HG03558 (cell line): Measurements from ENCODE around the gene SCARB1.
"Not testable (repeated sequence)": the region's sequence is repeated elsewhere in the genome, so short reads cannot be mapped to it uniquely, and the experiment has no call there.

Experiments used
- ATAC-seq: cut with Tn5 transposase; IDR thresholded peaks from one replicate; pipeline ENCODE4 v1.9.1; 2021; ENCODE audit warnings: moderate number of reproducible peaks; ENCODE audit not compliant: unreplicated experiment; ENCODE audit errors: extremely low read depth

SCARB1 gene

DNA sequence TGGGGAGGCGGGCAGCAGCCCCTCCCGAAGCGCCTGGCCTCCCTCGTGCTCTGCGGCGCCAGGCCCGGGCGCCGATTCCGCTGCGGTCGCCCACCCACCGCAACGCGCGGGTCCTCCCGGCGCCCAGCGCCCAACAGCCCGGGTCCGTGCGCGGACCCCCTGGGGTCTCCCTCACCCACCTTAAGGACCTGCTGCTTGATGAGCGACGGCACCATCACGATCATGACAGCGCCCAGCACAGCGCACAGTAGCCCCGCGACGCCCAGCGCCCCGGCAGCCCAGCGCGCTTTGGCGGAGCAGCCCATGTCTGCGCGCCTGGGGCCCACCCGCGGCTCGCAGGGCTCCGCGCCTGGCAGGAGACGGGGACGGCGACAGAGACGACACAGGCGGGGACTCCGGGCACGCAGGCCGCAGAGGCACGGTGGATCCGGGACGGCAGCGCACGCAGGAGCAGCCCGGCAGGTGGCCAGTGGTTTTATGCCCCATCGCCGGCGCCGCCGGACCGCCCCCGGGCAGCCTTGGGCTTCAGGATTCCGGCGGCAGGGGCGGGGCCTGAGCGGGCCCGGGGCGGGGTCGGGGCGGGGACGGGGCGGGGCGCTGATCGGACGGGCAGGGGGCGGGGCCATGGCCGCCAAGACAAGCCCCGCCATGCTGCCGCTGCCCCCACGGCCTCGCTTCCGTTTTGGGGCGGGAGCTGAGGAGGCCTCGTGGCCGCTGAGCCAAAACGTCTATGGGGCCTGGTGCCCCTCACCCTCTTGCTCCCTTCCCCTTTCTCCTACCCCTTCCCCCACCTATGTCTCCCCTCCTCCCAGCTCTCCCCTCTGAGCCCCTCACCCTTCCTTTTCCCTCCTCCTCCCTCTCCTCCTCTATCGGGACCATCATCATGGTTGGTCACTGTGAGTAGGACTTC, at the start of gene SCARB1:
Gene SCARB1, minus strand, starts transcription at position 449 of the 910 bp plus-strand sequence. Its CDS starts 144 bp downstream, at position 305.
- peak; percentile 52 for ATAC-seq

- not testable (repeated sequence) for ATAC-seq
Measured at GRCh38 chr12:124912529-124913287, 49.0 kb upstream of the SCARB1 start.

DNA sequence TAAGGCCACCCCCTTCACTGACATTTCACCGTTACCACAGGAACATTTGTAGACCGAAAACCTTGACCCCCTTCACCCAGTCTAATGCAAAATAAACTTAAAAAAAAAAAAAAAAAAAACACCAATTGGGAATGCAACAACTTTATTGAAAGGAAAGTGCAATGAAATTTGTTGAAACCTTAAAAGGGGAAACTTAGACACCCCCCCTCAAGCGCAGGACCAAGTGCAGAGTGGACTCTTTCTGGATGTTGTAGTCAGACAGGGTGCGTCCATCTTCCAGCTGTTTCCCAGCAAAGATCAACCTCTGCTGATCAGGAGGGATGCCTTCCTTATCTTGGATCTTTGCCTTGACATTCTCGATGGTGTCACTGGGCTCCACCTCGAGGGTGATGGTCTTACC, 47.9 kb upstream of the SCARB1 start:
- not testable (repeated sequence) for ATAC-seq

DNA sequence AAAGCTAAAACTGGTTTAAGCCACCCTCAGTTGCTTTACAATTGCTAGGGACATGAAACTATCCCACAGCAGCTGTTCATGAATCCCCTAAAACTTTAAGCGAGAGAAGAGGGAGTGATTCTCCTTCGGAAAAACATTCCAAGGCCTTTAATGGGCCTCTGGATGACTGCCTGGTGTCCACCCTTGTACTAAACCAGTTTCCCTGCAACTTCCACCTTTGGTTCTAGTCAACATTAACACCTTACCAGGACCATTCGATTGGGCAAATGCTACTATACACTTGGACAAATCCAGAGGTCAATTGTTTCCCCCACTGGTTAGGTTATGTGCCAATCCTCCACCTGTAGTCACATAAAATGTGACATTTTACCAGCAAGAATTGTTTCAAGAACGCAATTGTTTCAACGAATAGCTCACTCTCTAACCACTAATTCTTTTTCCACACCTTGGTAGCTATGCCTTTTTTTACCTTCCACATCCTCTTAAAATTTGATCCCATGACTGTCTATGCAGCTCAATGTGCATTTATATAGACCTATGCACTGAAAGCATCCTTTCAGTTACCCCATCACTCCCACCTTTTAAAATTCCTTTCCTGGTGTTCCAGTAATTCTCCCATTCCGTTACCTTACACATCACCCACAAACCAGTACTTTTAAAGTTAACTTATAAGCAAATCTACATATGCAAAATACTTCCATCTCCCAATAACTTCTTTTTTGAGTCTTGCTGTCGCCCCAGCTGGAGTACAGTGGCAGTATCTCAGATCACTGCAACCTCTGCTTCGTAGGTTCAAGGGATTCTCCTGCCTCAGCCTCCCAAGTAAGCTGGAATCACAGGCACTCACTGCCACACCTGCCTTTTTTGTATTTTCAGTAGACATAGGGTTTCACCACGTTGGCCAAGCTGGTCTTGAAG, 47.2 kb upstream of the SCARB1 start:
- ATAC-seq, result no peak

DNA sequence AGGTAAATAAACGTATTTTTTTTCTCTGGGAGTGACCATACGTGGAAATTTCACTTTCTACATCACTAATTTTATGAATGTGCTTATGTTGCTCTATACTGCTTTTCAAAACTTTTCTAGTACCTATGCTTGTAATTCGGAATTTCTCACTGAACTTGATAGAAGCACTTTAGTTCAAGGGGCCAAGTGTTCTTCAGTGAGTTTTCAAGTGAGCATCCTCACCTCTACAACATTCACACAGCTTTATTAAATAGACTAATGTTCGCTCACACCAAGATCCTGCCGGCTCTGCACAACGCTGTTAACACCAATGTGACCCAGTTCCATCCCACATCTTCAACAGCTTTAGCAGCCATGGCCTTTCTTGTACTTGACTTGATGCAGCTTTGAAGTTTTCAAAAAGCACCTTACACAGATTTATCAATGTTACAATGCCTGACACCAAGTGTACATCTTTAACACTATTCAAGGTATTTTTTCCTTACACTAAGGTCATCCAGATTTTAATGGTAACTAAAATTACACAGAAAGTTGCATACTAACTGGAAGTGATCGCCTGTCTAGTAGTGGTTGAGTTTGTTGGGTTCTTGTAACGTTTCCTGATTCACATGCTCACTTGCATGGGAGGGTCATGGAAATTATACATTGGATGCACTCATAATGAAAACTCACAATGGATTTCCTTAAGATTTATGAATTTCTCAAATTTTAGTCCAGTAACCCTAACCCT, 46.3 kb upstream of the SCARB1 start:
- no peak for ATAC-seq

DNA sequence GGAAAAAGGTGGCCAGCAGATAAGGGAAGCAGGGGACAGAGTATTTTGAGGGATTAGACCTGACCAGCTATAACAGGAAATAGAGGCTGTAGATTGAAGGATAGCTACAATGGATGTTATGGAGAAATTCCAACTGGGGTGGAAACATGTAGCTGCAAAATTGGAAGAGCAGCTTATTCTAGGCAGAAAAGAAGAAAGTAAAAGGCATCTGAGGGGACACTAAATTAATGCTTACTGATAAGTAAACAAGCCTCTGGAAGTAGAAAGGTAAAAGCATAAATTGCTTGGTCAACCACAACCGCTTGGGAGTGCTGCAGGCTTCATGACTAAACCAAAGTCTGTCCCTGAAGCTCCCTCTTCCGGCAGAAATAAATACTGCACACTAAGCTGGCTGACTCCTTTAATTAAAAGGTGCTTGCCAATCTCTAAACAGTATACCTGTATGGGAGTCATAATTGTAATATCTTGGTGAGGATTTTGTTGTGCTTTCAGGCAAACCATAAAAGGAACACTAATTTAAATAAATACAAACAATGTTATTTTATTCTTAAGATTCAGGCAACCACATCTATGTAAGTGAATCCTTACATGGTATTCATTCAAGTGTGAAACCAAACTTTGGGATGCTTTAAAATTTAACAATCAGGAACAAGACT, 43.1 kb upstream of the SCARB1 start:
- peak; percentile 49 for ATAC-seq

DNA sequence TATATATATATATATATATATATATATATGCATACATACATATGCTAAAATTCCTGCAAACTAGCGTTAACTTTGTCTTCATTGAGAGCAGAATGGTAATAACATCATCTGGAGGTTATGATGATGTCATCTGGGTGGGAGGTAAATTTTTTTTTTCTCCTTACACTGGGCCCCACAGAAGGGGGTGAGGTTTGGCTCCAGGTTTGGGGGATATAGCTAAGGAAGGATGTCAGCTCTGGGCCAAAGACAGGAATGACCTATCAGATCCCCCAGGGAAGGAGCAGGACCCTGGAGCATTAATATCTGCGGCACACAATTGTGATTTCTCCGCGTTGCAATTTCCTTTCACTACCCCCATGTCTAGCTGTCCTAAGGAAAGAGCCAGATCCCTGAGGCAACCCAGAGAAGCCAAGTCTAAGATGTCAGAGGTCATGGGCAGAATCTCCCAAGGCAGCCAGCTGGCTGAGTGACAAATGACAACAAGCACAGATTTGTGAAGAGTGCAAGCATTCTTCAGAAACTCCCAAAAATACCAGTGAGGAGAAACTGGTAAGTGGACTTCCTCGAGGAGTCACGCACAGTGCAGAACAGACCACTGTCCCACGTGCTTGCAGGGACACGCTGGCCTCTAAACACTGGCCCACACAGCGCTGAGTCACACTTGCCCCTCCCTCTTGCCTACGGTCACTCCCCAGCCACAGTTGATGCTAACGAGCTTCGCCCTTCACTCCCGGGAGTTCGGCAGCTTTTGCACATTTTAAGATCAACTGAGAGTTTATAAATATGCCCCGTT, 40.8 kb upstream of the SCARB1 start:
- ATAC-seq, result no peak

DNA sequence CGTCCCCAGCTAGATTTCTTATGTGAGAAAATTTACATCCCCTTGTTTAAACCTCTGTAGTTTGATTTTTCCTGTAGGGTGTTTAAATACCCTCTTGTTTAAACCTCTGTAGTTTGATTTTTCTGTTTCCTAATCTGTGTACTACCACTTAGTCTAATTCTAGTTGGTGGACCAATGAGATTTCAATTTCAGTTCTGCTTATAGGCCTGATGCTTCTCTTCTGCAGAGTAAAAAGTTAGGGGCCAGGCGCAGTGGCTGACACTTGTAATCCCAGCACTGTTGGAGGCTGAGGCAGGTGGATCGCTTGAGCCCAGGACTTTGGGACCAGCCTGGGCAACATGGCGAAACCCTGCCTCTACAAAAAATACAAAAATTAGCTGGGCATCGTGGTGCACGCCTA, 39.3 kb upstream of the SCARB1 start:
- ATAC-seq, result no peak

- no peak for ATAC-seq
Measured at GRCh38 chr12:124901003-124901402, 37.3 kb upstream of the SCARB1 start.

DNA sequence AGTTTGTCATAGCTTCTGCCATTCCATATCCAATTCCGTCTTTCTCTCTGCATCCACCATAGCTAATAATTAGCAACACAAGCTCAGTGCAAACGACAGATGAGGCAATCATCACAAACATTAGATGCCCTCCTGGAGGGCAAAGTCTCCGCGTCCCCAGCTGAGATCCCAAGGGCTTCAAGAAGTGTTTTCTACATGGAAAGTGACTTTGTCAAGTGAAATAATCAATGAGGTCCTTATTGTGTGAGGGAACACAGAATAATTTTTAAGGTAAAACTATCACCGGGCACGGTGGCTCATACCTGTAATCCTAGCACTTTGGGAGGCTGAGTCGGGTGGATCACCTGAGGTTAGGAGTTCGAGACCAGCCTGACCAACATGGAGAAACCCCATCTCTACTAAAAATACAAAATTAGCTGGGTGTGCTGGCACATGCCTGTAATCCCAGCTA, 36.7 kb upstream of the SCARB1 start:
- not testable (repeated sequence) for ATAC-seq

GRCh38 chr12:124898923-124899294, 35.2 kb upstream of the SCARB1 start:
- ATAC-seq, result no peak

DNA sequence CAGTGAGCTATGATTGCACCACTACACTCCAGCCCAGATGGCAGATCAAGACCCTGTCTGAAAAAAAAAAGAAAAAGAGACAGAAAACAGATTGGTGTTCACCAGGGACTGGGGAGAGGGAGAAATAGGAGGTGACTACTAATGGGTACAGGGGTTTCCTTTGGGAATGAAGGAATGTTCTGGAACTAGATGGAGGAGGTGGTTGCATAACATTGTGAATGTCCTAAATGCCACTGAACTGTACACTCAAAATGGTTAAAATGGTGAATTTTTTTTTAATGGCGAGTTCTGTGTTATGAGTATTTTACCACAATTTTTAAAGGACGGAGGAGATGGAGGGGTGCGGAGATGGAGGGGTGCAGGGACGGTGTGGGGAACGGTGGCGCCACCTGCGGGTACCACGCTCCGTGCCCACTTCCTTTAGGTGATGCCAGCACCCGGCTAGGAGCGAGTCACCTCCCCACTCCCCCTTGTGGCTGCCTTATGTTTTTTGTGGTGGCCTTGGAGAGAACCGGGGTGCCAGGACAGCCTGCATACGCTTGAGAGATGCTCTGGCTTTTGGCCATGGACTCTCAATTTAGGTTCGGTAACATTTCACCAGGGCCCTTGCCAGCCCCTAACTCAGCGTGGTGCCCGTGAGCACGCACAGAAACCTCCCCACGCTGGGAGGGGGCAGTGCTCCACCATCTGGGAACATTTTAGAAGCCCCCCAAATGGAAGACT, 34.7 kb upstream of the SCARB1 start:
- ATAC-seq, result no peak

GRCh38 chr12:124896461-124896860, 32.8 kb upstream of the SCARB1 start:
- ATAC-seq, result no peak

DNA sequence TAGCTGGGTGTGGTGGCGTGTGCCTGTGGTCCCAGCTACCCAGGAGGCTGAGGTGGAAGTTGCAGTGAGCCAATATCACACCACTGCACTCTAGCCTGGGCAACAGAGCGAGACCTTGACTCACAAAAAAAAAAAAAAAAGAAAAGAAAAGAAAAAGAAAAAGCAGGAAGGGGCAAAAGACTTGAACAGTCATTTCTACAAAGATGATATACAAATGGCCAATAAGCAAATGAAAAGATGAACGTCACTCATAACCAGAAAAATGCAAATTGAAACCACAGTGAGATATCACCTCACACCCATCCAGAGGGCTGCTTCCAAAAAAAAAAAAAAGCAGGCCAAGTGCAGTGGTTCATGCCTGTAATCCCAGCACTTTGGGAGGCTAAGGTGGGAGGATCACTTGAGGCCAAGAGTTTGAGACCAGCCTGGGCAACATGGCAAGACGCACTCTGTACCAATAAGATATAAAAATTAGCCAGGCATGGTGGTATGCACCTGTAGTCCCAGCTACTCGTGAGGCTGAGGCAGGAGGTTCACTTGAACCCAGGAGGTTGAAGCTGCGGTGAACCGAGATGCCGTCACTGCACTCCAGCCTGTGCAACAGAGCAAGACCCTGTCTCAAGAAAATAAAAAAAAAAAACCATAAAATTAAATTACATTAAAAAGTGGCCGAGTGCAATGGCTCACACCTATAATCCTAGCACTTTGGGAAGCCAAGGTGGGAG, 30.3 kb upstream of the SCARB1 start:
- no peak for ATAC-seq

- ATAC-seq, result no peak
Measured at GRCh38 chr12:124888260-124888659, 24.6 kb upstream of the SCARB1 start.

DNA sequence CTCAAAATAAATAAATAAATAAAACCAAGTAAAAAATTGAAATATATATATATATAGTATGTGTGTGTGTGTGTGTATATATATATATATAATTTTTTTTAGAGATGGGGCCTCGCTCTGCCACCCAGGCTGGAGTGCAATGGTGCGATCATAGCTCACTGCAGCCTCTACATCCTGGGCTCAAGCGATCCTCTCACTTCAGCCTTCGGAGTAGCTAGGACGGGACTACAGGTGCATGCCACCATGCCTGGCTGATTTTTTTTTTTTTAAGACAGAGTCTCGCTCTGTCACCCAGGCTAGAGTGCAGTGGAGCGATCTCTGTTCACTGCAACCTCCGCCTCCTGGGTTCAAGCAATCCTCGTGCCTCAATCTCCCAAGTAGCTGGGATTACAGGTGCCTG, 24.1 kb upstream of the SCARB1 start:
- not testable (repeated sequence) for ATAC-seq
